ENCODE measurements around the gene PPM1N.

PPM1N gene

GRCh38 chr19:45542234-45542668, 44.0 kb downstream of the PPM1N start:
- DNase-seq, result no peak

- no peak for DNase-seq
Measured at GRCh38 chr19:45547211-45547770, 49.0 kb downstream of the PPM1N start.

- DNase-seq, result no peak
Measured at GRCh38 chr19:45547965-45548609, 49.8 kb downstream of the PPM1N start.

All from T-helper 2 cell (primary cell).